Activated gamma-delta T cell treated with anti-CD3 and anti-CD28 coated beads, Interleukin-2, amount 50 U/mL, for 16 hours (primary cell): ENCODE results near the gene LAMP5.

Source experiments
- DNase-seq: peaks from one replicate; pipeline ENCODE4 v3.0.0-alpha.2; 2020; ENCODE audit warnings: low read depth

The LAMP5 gene

GRCh38 chr20:9514461-9515213 is at the start of gene LAMP5:
LAMP5 (plus strand) TSS chr20:9514590; CDS start chr20:9514853, 263 bp downstream.
- DNase-seq, result no peak

- no peak for DNase-seq
Observed at GRCh38 chr20:9467995-9468394, 46.4 kb upstream of the LAMP5 start.

GRCh38 chr20:9474835-9475415 is 39.5 kb upstream of the LAMP5 start:
- DNase-seq, result no peak

GRCh38 chr20:9475456-9475855 is 38.9 kb upstream of the LAMP5 start:
- DNase-seq, result no peak

GRCh38 chr20:9476174-9476573 is 38.2 kb upstream of the LAMP5 start:
- no peak for DNase-seq

- DNase-seq, result no peak
Observed at GRCh38 chr20:9476637-9477036, 37.8 kb upstream of the LAMP5 start.

GRCh38 chr20:9478771-9479170 is 35.6 kb upstream of the LAMP5 start:
- no peak for DNase-seq

- no peak for DNase-seq
Observed at GRCh38 chr20:9480066-9480465, 34.3 kb upstream of the LAMP5 start.

GRCh38 chr20:9482180-9482579 is 32.2 kb upstream of the LAMP5 start:
- DNase-seq, result no peak

GRCh38 chr20:9483131-9483530 is 31.3 kb upstream of the LAMP5 start:
- DNase-seq, result no peak

GRCh38 chr20:9485614-9486340 is 28.6 kb upstream of the LAMP5 start:
- no peak for DNase-seq

- no peak for DNase-seq
Observed at GRCh38 chr20:9487231-9487630, 27.2 kb upstream of the LAMP5 start.

- DNase-seq, result no peak
Observed at GRCh38 chr20:9488063-9488462, 26.3 kb upstream of the LAMP5 start.

GRCh38 chr20:9490161-9490560 is 24.2 kb upstream of the LAMP5 start:
- no peak for DNase-seq

GRCh38 chr20:9490631-9491030 is 23.8 kb upstream of the LAMP5 start:
- DNase-seq, result no peak

- no peak for DNase-seq
Observed at GRCh38 chr20:9491324-9491723, 23.1 kb upstream of the LAMP5 start.

GRCh38 chr20:9492067-9492466 is 22.3 kb upstream of the LAMP5 start:
- no peak for DNase-seq

GRCh38 chr20:9493803-9494202 is 20.6 kb upstream of the LAMP5 start:
- no peak for DNase-seq

- no peak for DNase-seq
Observed at GRCh38 chr20:9495701-9496100, 18.7 kb upstream of the LAMP5 start.

- DNase-seq, result no peak
Observed at GRCh38 chr20:9496155-9496554, 18.2 kb upstream of the LAMP5 start.

GRCh38 chr20:9498322-9498721 is 16.1 kb upstream of the LAMP5 start:
- no peak for DNase-seq

GRCh38 chr20:9499126-9499899 is 15.1 kb upstream of the LAMP5 start:
- no peak for DNase-seq
